Left ventricle myocardium inferior (tissue), 1 donor: Measurements from ENCODE around the gene TM4SF18. TPM values are rescaled to one million over a fixed set of nuclear protein-coding genes. Genes with fewer than 3 reads are reported as not detected.
A peak's percentile ranks its signal among the peaks of the same experiment; 100 is the strongest.
"Not testable (repeated sequence)": the region's sequence is repeated elsewhere in the genome, so short reads cannot be mapped to it uniquely, and the experiment has no call there.

Experiments
- DNase-seq: peaks from one replicate; pipeline ENCODE4 v3.0.0-alpha.2; 2020
- H3K27ac ChIP-seq: fragments of 200-600 bp; replicated peaks from 2 replicates; pipeline ENCODE4 v1.8.0; 2021
- H3K27me3 ChIP-seq: fragments of 200-600 bp; 2 replicates; pipeline ENCODE4 v1.8.0; 2021; ENCODE audit warnings: low read depth
- H3K36me3 ChIP-seq: fragments of 200-600 bp; 2 replicates; pipeline ENCODE4 v1.8.0; 2021
- H3K4me1 ChIP-seq: fragments of 200-600 bp; 2 replicates; pipeline ENCODE4 v1.8.0; 2021
- H3K4me3 ChIP-seq: fragments of 200-600 bp; 2 replicates; pipeline ENCODE4 v1.8.0; 2021; ENCODE audit warnings: mild to moderate bottlenecking, moderate library complexity
- H3K9me3 ChIP-seq: fragments of 200-600 bp; replicated peaks from 2 replicates; pipeline ENCODE4 v1.8.0; 2021
- CTCF ChIP-seq: fragments of 200-600 bp; IDR thresholded peaks from 2 replicates; pipeline ENCODE4 v1.8.0; 2021; ENCODE audit warnings: antibody characterized with exemption, mild to moderate bottlenecking, borderline replicate concordance
- intact Hi-C: fragments of 100-400 bp; cut with micrococcal nuclease; formaldehyde crosslinking; loops from one replicate; pipeline ENCODE4 v1.11.0; 2022
- total RNA-seq: library from RNA; stranded (reverse); fragmentation: NEBNext Ultra II Directional; extraction: Animal tissue kit (Norgen Biotek cat#: 25700); gene quantifications from one replicate; pipeline ENCODE4 v1.2.1, GENCODE V29; 2021
- donor health status: DM: no; HTN: yes; CAD: no; lungs with severe emphysema.

TM4SF18 gene
- total RNA-seq, 1 donor from 2014 or later: 11.2 TPM

- H3K4me1 ChIP-seq: peaks cover 35% of the 10 kb centered on the region
- H3K27ac ChIP-seq: peak overlapping the region; percentile 90
- no peaks in the 10 kb centered on the region for H3K9me3 ChIP-seq
- no peak overlapping the region for H3K4me3 ChIP-seq
- no peak for DNase-seq
- no peak for TF ChIP-seq CTCF
- no peaks in the 10 kb centered on the region for H3K36me3 ChIP-seq
- no peaks in the 10 kb centered on the region for H3K27me3 ChIP-seq
- intact Hi-C loops: no loop called here
Measured at GRCh38 chr3:149342413-149343380, 9.3 kb upstream of the TM4SF18 start.

- H3K9me3 ChIP-seq: no peaks in the 10 kb centered on the region
- no peak for TF ChIP-seq CTCF
- no peak for DNase-seq
- H3K4me3 ChIP-seq: peak overlapping the region; percentile 29
- H3K36me3 ChIP-seq: no peaks in the 10 kb centered on the region
- intact Hi-C loops: no loop called here
- H3K27me3 ChIP-seq: no peaks in the 10 kb centered on the region
- peaks cover 47% of the 10 kb centered on the region for H3K4me1 ChIP-seq
- peak overlapping the region; percentile 90 for H3K27ac ChIP-seq
Measured at GRCh38 chr3:149340310-149340933, 7.0 kb upstream of the TM4SF18 start.

GRCh38 chr3:149339931-149340309 lies 6.5 kb upstream of the TM4SF18 start:
- H3K9me3 ChIP-seq: no peaks in the 10 kb centered on the region
- peaks cover 52% of the 10 kb centered on the region for H3K4me1 ChIP-seq
- peak; percentile 78 for DNase-seq
- no peak for TF ChIP-seq CTCF
- no peaks in the 10 kb centered on the region for H3K36me3 ChIP-seq
- peak overlapping the region; percentile 29 for H3K4me3 ChIP-seq
- H3K27ac ChIP-seq: peak overlapping the region; percentile 90
- intact Hi-C loops: no loop called here
- H3K27me3 ChIP-seq: no peaks in the 10 kb centered on the region

GRCh38 chr3:149337486-149337885 lies 4.0 kb upstream of the TM4SF18 start:
- H3K27me3 ChIP-seq, DNase-seq, H3K4me3 ChIP-seq, H3K9me3 ChIP-seq, intact Hi-C loops, H3K36me3 ChIP-seq: not testable (repeated sequence)
- H3K27ac ChIP-seq: peak overlapping the region; percentile 85
- peaks cover 60% of the 10 kb centered on the region for H3K4me1 ChIP-seq

GRCh38 chr3:149336925-149337324 lies 3.5 kb upstream of the TM4SF18 start:
- Histone ChIP-seq H3K36me3 (no peaks in the 10 kb centered on the region), H3K4me3 (no peak overlapping the region), H3K9me3 (no peaks in the 10 kb centered on the region), H3K27me3 (no peaks in the 10 kb centered on the region), H3K27ac (peak overlapping the region; percentile 85), H3K4me1 (peaks cover 60% of the 10 kb centered on the region)
- no peak for DNase-seq
- intact Hi-C loops: no loop called here
- no peak for TF ChIP-seq CTCF

GRCh38 chr3:149332771-149333170 lies 665 bp downstream of the TM4SF18 start:
- Histone ChIP-seq H3K9me3 (no peaks in the 10 kb centered on the region), H3K27ac (peak overlapping the region; percentile 85), H3K4me3 (peak overlapping the region; percentile 61), H3K36me3 (no peaks in the 10 kb centered on the region), H3K4me1 (peaks cover 25% of the 10 kb centered on the region), H3K27me3 (no peaks in the 10 kb centered on the region)
- no peak for TF ChIP-seq CTCF
- DNase-seq: no peak
- intact Hi-C loops: no loop called here
